ENCODE measurements around the gene SLX4.

The SLX4 gene

DNA sequence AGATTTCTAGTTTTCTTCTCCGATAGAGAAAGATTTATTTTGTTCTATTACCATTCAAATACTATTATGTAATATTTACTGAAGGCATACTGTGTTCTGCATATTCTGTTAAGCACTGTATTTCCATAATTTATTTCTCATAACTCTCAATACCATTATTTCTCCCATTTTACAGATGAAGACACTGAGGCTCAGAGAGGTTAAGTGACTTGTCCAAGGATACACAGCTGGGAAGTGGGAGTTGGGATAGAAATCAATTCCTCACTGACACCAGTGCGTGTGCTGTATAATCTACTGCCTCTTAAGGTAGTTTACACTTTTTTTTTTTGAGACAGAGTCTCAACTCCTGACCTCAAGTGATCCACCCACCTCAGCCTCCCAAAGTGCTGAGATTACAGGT lies 41.6 kb downstream of the SLX4 start:
- no peak overlapping the region for H3K4me3 ChIP-seq (ENCODE audit: control insufficient read depth, low read depth, low read length)
- no peak for TF ChIP-seq CTCF (conservative IDR thresholded peaks at IDR 0.05; ENCODE audit: control insufficient read depth, insufficient read depth, low read depth, low read length)
- DNase-seq (ENCODE audit: low read depth): no peak

- DNase-seq (ENCODE audit: low read depth): no peak
- H3K4me3 ChIP-seq (ENCODE audit: control insufficient read depth, low read depth, low read length): no peak overlapping the region
- no peak for TF ChIP-seq CTCF (conservative IDR thresholded peaks at IDR 0.05; ENCODE audit: control insufficient read depth, insufficient read depth, low read depth, low read length)
These were observed 44.4 kb downstream of the SLX4 start for GRCh38 chr16:3566990-3567389.

DNA sequence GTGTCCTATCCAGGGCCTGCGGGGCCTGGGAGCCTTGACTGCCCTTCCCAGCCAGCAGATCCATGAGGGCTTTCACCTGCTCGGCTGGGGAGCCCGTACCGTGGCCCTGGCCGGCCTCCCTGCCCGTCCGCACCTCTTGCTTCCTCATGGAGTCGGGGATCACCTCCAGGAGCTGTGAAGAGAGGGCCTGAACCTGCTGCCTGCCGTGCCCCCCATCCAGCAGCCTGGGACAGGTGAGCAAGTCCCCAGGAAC lies 46.6 kb downstream of the SLX4 start:
- TF ChIP-seq CTCF (conservative IDR thresholded peaks at IDR 0.05; ENCODE audit: control insufficient read depth, insufficient read depth, low read depth, low read length): no peak
- no peak overlapping the region for H3K4me3 ChIP-seq (ENCODE audit: control insufficient read depth, low read depth, low read length)
- DNase-seq (ENCODE audit: low read depth): no peak

DNA sequence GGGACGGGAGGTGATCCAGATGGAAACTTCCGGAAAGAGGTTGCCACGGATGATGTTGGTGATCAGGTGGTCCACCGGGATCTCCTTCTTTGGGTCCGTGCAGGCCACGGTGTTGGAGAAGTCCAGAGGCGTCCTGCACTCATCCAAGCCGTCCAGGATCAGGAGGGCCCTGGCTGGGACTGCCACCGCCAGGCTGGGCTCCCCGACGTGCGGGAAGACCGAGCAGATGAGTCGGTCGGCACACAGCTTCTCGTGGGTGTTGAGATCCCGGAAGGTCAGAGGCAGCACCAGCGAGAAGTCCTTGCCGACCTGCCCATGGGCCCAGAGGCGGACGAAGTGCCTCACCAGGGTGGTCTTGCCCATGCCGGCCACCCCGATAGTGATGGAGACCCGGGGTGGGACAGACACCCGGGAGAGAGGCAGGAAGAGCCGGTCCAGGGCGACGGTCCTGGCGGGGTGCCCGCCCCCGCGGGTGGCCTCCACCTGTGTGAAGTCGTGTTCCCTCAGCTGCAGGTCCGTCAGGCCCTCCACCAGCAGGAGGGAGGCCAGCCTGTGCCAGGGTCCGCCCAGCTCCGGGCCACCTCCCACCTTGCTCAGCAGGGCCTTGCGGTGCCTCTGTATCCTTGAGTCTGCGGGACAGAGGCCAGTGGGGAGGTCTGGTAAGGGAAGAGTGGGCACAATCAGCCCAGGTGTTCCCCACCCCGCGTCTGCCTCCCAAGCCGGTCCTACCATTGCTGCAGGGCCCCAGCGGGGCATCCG lies 47.1 kb downstream of the SLX4 start:
- TF ChIP-seq CTCF (conservative IDR thresholded peaks at IDR 0.05; ENCODE audit: control insufficient read depth, insufficient read depth, low read depth, low read length): no peak
- DNase-seq (ENCODE audit: low read depth): no peak
- no peak overlapping the region for H3K4me3 ChIP-seq (ENCODE audit: control insufficient read depth, low read depth, low read length)

DNA sequence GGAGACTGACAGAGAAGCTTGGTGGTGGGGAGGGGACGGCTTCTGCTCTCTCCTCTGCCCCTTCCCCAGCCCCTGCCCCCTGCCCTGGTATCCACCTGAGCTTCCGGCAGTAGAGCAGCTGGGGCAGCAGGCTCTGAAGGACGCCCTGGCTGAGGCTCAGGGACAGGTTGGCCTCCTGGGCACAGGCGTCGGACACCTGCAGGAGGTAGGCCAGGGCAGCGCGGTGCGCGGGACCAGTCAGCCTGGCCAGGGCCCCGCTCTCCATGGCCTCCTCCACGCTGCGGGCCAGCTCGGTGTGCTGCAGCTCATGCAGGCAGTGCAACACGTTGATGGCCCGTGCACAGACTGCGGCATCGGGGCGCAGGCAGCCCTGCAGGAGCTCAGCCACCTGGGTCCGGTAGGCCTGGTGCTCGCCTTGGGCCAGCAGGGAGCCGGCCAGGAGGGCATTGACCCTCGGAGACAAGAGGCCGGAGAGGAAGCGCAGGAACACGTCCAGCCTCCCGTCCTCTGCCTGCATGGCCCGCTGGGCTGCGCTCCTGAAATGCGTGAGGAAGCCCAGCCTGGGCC lies 48.4 kb downstream of the SLX4 start:
- DNase-seq (ENCODE audit: low read depth): no peak
- H3K4me3 ChIP-seq (ENCODE audit: control insufficient read depth, low read depth, low read length): no peak overlapping the region
- TF ChIP-seq CTCF (conservative IDR thresholded peaks at IDR 0.05; ENCODE audit: control insufficient read depth, insufficient read depth, low read depth, low read length): no peak

GRCh38 chr16:3561626-3562025 lies 49.8 kb downstream of the SLX4 start:
- TF ChIP-seq CTCF (conservative IDR thresholded peaks at IDR 0.05; ENCODE audit: control insufficient read depth, insufficient read depth, low read depth, low read length): no peak
- H3K4me3 ChIP-seq (ENCODE audit: control insufficient read depth, low read depth, low read length): no peak overlapping the region
- no peak for DNase-seq (ENCODE audit: low read depth)

Data from fibroblast of mammary gland (primary cell).